Measurements from ENCODE around the gene VPS37B.

The VPS37B gene

DNA sequence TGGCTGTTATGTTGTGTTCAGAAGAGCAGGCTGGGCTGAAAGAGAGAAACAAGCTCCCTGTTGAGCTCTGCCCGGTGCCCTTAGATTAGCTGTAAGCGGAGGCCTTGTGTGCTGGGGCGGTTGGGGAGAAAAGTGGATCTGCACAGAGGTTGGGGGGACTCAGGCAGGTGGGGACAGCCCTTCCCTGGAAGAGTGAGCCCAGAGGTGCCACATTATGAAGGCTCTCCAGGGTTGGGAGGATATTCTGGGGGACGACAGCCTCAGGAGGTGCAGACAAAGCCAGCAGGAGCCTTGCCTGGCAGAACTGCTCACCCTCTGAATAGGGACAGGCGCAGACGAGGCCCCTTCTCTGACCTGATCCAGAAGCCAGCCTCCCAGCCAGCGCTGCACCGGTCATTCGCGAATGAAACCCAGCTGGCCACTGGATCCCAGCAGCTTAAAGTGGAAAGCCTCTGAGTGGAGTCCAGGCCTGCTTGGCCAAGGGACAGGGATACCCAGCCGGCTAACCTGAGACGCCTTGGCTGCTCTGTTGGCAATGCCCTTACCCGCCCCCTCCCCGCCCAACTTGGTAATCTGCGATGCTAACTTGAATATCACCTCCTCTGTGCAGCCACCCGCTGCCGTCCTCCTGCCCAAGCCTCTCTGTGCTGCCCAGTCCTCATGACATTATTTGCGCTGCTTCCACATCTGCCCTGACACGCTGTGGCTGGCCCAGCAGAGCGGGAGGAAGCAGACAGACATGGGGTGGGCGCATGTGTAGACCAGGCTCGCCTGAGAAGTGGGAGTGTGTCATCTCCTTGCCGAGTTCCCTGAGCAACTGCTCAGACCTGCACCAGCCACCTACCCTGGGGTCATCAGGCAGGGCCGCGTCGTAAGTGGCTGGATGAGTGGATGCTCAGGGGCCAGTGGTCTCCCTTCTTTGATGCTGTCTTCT, 55.1 kb downstream of the VPS37B start:
- no peak for DNase-seq (ENCODE audit: low read depth in 3 of 3)

DNA sequence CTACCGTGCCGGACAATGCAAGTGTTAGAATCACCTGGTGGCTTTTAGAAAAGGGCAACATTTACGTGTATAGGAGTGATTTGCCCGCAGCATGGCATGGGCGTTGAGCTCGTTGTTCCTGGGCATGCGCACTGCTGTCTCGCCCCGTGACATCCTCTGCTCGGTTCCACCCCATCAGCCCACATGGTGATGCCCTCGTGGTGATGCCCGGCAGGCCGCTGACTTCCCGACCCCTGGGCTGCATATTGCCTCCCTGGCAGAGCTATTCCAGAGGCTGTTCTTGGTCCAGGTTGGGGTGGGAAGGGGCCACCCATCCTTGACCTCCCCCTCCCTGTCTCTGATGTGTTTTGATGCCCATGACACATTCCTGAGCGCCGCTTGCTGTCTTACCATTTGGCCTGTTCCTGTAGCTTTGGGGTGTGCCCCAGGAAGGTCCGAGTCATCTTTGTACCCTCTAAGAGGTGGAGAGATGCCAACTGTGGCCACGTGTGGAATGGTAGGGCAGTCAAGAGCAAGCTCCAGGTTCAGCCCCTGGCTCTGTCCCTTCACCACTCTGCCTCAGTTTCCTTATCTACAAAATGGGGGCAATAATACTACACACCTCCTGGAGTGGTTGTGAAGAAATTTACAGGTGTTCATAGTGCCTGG, 55.9 kb downstream of the VPS37B start:
- no peak for DNase-seq (ENCODE audit: low read depth in 3 of 3)

GRCh38 chr12:122838841-122839240, 57.1 kb downstream of the VPS37B start:
- DNase-seq (ENCODE audit: low read depth in 3 of 3), result no peak

DNA sequence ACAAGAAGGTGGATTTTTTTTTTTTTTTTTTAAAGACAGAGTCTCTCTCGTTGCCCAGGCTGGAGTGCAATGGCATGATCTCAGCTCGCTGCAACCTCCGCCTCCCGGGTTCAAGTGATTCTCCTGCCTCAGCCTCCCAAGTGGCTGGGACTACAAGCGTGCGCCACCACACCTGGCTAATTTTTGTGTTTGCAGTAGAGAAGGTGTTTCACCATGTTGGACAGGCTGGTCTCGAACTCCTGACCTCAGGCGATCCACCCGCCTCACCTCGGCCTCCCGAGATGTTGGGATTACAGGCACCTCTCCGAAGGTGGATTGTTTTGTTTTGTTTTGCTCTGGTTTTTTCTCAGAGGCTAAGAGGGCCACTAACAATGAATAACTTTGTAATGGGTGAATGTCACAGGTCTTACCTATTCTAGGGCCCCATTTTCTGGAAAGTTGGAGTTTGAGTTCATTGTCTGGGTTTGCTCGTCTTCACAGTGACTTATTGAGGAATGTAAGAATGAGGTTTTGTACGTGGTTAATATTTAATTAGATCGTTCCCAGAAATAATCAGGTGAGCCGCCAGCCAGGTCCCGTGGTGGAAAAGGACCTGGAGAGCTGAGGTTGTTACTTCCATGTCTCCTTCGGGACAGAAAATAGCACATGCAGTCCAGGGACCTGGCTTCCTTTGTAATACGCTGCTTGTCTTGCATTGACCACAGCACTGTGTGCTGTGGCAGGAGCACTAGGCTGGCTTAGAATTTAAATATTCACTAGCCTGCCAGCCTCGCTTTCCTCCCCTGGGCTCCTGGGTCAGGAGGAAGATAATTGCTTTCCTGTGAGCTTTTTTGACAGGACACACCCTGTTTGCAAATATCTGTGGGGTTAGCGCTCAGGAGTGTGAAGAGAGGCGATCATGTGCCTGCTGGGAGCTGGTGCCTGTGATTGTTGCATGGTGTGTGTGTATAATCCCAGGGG, 58.3 kb downstream of the VPS37B start:
- DNase-seq (ENCODE audit: low read depth in 3 of 3), result no peak

- DNase-seq (ENCODE audit: low read depth in 3 of 3), result peak in 1 of 3 donors; percentile 18
These were observed 59.6 kb downstream of the VPS37B start for GRCh38 chr12:122836027-122836921.

DNA sequence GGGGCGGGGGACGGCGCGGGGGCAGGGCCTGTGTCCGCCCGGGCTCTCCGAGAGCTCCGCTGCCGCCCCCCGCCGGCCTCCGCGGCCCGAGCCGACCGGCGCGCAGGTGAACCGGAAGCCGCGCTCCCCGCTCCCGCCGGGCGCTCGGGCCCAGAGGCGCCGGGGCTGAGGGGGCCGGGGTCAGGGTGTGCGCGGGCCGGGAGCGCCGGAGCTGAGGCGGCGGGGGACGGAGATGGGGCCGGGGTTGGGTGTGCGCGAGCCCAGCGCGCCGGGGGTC, 60.2 kb downstream of the VPS37B start:
- DNase-seq (ENCODE audit: low read depth in 3 of 3), result no peak

DNA sequence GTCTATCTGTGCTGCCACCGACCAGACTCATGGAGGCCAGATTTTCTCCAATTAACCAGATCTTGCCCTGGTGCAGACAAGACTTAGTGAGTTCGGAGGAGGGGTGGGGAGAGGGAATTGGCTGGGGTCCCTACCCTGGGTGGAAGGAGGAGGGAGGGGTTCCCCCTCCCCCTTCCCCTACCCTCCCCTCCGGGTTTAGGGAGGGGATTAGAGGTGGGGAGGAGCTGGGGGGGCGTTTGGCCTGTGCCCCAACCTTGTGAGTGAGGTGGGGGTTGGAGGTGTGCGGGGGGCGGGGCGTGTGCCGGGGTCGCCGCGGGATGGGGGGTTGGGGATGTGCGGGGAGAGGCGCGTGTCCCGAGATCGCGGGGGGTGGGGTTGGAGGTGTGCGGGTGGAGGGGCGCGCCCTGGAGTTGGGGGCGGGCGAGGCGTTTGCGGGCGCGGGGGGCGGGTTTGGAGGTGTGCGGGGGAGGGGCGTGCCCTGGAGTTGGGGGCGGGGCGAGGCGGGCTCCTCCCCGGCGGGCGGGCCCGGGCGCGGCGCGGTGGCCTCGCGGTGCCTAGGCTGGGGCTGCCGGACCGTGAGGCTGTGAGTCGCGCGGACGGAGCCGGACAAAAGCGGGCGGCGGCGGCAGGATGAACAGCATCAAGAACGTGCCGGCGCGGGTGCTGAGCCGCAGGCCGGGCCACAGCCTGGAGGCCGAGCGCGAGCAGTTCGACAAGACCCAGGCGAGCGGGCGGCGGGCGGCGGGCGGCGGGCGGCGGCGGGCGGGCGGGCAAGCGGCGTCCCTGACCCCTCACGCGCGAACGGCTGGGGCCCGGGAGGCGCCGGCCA, 60.8 kb downstream of the VPS37B start, which contains the start of gene HIP1R:
Gene HIP1R, plus strand, starts transcription at position 537 of the 829 bp plus-strand sequence. Its CDS starts 94 bp downstream, at position 631.
- DNase-seq (ENCODE audit: low read depth in 3 of 3), result peak; percentile 21 to 66 (median 33)

GRCh38 chr12:122834104-122834920, 61.6 kb downstream of the VPS37B start:
- DNase-seq (ENCODE audit: low read depth in 3 of 3), result no peak

DNA sequence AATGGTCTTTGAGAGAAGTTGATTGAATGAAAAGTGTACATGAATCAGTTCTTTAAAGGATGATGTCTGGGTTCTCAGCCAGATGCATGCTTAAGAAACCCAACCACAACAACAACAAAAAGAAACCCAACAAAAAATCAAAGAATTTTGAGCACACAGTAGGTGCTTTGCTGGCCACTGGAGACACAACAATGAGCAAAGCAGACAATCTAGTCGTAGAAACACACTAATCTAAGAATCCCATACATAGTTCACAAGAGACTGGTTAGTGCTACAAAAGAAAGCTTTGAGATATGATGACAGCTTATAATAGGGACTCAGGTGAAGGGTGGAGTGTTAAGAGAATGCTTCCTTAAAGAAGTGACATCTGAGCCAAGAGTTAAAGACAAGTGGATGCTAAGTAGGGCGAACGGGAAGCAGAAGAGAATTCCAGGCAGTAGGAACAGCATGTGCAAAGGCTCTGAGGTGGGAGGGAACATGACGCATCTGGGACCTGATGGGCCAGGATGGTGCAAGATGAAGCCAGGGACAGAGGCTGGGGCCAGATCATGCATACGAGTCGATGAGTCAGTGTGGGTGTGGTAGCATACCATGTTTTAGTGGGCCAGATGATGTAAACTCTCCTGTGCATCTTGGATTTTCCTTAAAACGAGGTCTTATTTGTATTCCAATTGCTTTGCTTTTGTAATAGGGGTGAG, 65.3 kb downstream of the VPS37B start:
- no peak for DNase-seq (ENCODE audit: low read depth in 3 of 3)

DNA sequence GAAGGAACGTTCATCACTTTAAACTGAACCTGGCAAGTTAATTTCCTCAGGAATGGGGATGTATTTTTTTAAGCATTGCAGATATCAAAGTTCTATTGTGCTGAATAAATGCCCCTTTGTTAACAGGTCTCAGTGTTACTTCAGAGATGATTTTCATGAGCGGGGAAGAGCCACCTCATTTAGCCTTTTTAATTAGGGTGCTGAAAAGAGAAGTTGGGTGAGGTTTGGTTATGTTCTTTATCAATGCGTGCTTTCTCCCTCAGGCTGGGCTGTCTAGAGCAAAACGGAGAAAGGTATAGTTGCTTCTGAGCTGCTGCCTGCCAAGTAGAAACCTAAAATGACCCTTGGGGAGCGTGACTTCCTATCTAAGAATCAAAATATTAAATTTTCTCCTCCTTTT, 68.7 kb downstream of the VPS37B start:
- DNase-seq (ENCODE audit: low read depth in 3 of 3), result no peak

DNA sequence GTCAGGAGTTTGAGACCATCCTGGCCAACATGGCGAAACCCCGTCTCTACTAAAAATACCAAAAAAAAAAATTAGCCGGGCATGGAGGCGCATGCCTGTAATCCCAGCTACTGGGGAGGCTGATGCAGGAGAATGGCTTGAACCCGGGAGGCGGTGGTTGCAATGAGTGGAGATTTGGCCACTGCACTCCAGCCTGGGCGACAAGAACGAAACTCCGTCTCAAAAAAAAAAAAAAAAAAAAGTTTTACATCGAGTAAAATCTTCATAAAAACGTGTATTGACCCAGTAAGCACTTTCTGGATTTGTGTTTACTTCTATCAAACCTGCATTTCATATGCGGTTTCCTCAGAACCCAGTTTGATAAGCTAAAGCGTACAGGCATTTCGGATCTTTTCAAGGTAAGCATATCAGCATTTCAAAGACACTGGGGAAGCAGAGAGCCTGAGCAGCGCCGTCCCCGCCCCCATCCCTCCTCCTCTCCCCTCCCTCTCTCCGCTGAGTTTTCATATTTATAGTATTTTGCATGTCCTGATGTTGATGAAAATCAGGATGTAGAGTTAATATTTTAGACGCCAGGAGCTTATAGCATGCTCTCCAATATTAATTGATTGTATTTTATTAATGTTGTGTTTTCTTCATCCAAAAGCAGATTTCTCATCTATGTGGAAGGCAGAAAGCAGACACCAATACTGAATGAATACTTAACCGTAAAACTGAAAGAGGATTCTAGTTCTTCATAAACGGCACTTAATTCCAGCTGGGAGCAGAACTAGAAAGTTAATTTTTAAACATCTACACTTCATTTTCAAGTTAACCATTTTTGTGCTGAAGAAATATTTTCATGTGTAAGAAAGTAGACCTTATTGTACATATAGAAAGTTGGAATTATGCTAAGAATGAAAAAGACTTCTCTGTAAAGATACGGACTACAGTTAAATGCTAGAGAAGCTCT, 69.9 kb downstream of the VPS37B start:
- DNase-seq (ENCODE audit: low read depth in 3 of 3), result no peak

GRCh38 chr12:122823429-122823828, 72.5 kb downstream of the VPS37B start:
- no peak for DNase-seq (ENCODE audit: low read depth in 3 of 3)

GRCh38 chr12:122820838-122821271, 75.1 kb downstream of the VPS37B start:
- DNase-seq (ENCODE audit: low read depth in 3 of 3), result no peak

GRCh38 chr12:122820138-122820537, 75.8 kb downstream of the VPS37B start:
- no peak for DNase-seq (ENCODE audit: low read depth in 3 of 3)

DNA sequence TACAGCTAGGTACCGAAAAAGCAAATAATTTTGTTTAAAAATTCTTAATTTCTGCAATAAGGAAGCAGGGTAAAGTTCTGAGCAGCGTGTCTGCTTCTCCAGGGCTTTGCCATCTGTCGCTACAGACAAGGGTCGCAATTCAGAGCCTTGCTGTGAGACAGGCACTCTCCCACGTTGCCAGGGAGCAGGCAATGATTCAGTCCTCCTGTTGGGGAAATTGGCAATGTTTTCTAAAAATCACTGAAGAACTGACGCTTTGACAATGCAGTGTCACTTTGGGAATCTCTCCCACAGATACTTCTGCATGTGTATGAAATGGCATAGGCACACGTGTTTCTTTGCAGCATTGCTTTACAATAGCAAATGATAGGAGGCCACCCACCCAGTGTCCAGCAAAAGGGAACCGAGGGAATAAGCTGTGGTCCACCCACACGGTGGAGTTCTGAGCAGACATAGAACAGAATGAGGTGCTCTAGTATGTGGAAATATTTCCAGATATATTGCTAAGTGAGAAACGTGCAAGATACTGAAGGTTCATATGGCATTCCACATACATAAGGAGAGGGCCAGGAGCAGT, 76.6 kb downstream of the VPS37B start:
- DNase-seq (ENCODE audit: low read depth in 3 of 3), result no peak

Measured in stimulated activated CD4-positive, alpha-beta T cell treated with anti-CD3 and anti-CD28 coated beads, TNF-alpha, amount 100 ng/mL, for 48 hours (primary cell).